H1 (cell line): ENCODE measurements around the gene WFIKKN1. TPM values are rescaled to one million over a fixed set of nuclear protein-coding genes. Genes with fewer than 3 reads are reported as not detected.

Source experiments
- CTCF ChIA-PET: fragments of 300-600 bp; sonication (Branson Sonifier 250); formaldehyde crosslinking; loops from one replicate; lab custom pipeline; 2021; ENCODE audit not compliant: partially characterized antibody; lab: Charles Lee
- POLR2A ChIA-PET: fragments of 300-600 bp; sonication (Branson Sonifier 250); formaldehyde crosslinking; loops from one replicate; lab custom pipeline; 2021; ENCODE audit warnings: inconsistent platforms; ENCODE audit not compliant: partially characterized antibody; lab: Charles Lee
- DNase-seq, 2 experiments: peaks; one replicate each; pipeline versions ENCODE4 v3.0.0 to v3.0.0-alpha.2; 2010 to 2022; ENCODE audit warnings: low spot score in 2 of 2, low read depth in 1 of 2, mixed read lengths in 1 of 2
- FAIRE-seq: peaks from 2 replicates; lab custom pipeline; 2011; peaks lifted over from hg19 to GRCh38; lab: Jason Lieb, UNC
- H2AFZ ChIP-seq: 2 replicates; pipeline ENCODE4 v1.8.1; 2012; ENCODE audit warnings: low read length, inconsistent platforms
- H2AK5ac ChIP-seq: 2 replicates; pipeline ENCODE4 v1.6.1; 2013; ENCODE audit warnings: low read depth, low read length
- H2BK120ac ChIP-seq: replicated peaks from 2 replicates; pipeline ENCODE3; 2013; ENCODE audit warnings: low read depth, low read length, inconsistent platforms
- H2BK12ac ChIP-seq: 2 replicates; pipeline ENCODE4 v1.6.1; 2013; ENCODE audit warnings: low read depth, low read length
- H2BK15ac ChIP-seq: 2 replicates; pipeline ENCODE4 v1.6.1; 2013; ENCODE audit warnings: low read length
- H2BK20ac ChIP-seq: 2 replicates; pipeline ENCODE4 v1.6.1; 2013; ENCODE audit warnings: low read length
- H2BK5ac ChIP-seq: 2 replicates; pipeline ENCODE4 v1.6.1; 2013; ENCODE audit warnings: low read depth, low read length
- H3K14ac ChIP-seq: 2 replicates; pipeline ENCODE4 v1.6.1; 2013; ENCODE audit warnings: inconsistent platforms; ENCODE audit not compliant: insufficient read length
- H3K18ac ChIP-seq: 2 replicates; pipeline ENCODE4 v1.6.1; 2013; ENCODE audit warnings: low read length; ENCODE audit errors: extremely low read depth
- H3K23ac ChIP-seq: 2 replicates; pipeline ENCODE4 v1.6.1; 2013; ENCODE audit warnings: inconsistent platforms; ENCODE audit not compliant: insufficient read length
- H3K23me2 ChIP-seq: 2 replicates; pipeline ENCODE4 v1.6.1; 2013; ENCODE audit warnings: low read depth, low read length
- H3K27ac ChIP-seq: 2 replicates; pipeline ENCODE4 v1.6.1; 2011; ENCODE audit warnings: low read depth, low read length, inconsistent platforms
- H3K27me3 ChIP-seq, 4 experiments: replicated peaks in 1 of 4; 1 replicate in 1 of 4; 2 replicates in 3 of 4; pipeline versions ENCODE4 v1.6.1 to v1.8.1; 2011 to 2013; ENCODE audit warnings: low read length in 3 of 4, mild to moderate bottlenecking in 3 of 4, inconsistent platforms in 2 of 4, mixed read lengths in 2 of 4, moderate library complexity in 1 of 4; ENCODE audit not compliant: control insufficient read depth in 3 of 4, insufficient read depth in 3 of 4; ENCODE audit errors: extremely low read depth in 1 of 4
- H3K36me3 ChIP-seq, 4 experiments: 2 replicates each; pipeline versions ENCODE4 v1.6.1 to v1.8.1; 2011 to 2013; ENCODE audit warnings: mild to moderate bottlenecking in 4 of 4, low read length in 3 of 4, moderate library complexity in 2 of 4, control low read depth in 1 of 4, inconsistent platforms in 1 of 4; ENCODE audit not compliant: insufficient read depth in 4 of 4, control insufficient read depth in 2 of 4
- H3K4ac ChIP-seq: replicated peaks from 2 replicates; pipeline ENCODE3; 2013; ENCODE audit warnings: low read length, low read depth, mixed read lengths, inconsistent platforms; ENCODE audit not compliant: insufficient read length
- H3K4me1 ChIP-seq, 4 experiments: replicated peaks in 1 of 4; 1 replicate in 1 of 4; 2 replicates in 3 of 4; pipeline versions ENCODE4 v1.6.1 to v1.8.1; 2011 to 2013; ENCODE audit warnings: low read length in 3 of 4, inconsistent platforms in 2 of 4, mixed read lengths in 1 of 4; ENCODE audit not compliant: insufficient read depth in 4 of 4, control insufficient read depth in 3 of 4
- H3K4me2 ChIP-seq, 2 experiments: 2 replicates each; pipeline versions ENCODE4 v1.6.1 to v1.8.1; 2011 to 2013; ENCODE audit warnings: low read depth in 2 of 2, low read length in 2 of 2, control low read depth in 1 of 2, inconsistent platforms in 1 of 2, mild to moderate bottlenecking in 1 of 2; ENCODE audit not compliant: insufficient read depth in 1 of 2
- H3K4me3 ChIP-seq, 4 experiments: fragments of 200-600, 300-600 bp in 1 of 4; sonication (generic), shearing (Covaris generic), sonication (Bioruptor Twin) in 1 of 4; 2 replicates each; pipeline versions ENCODE4 v1.5.1 to v1.8.1; 2011 to 2016; ENCODE audit warnings: low read length in 4 of 4, low read depth in 3 of 4, control low read depth in 2 of 4, inconsistent platforms in 2 of 4, mild to moderate bottlenecking in 2 of 4, mixed read lengths in 1 of 4, moderate library complexity in 1 of 4; ENCODE audit not compliant: insufficient read depth in 2 of 4; ENCODE audit errors: extremely low read depth in 1 of 4
- H3K56ac ChIP-seq: replicated peaks from 2 replicates; pipeline ENCODE3; 2013; ENCODE audit warnings: low read depth, mild to moderate bottlenecking, mixed read lengths, low read length, inconsistent platforms; ENCODE audit not compliant: insufficient read length
- H3K79me1 ChIP-seq: 2 replicates; pipeline ENCODE4 v1.6.1; 2013; ENCODE audit warnings: low read depth, low read length, control low read depth
- H3K79me2 ChIP-seq, 2 experiments: 2 replicates each; pipeline versions ENCODE4 v1.6.1 to v1.8.1; 2012 to 2013; ENCODE audit warnings: low read length in 2 of 2, mild to moderate bottlenecking in 2 of 2, inconsistent platforms in 1 of 2; ENCODE audit not compliant: insufficient read depth in 2 of 2, control insufficient read depth in 1 of 2
- H3K9ac ChIP-seq, 4 experiments: replicated peaks in 1 of 4; 1 replicate in 1 of 4; 2 replicates in 3 of 4; pipeline versions ENCODE4 v1.6.1 to v1.8.1; 2011 to 2013; ENCODE audit warnings: low read depth in 3 of 4, low read length in 3 of 4, control low read depth in 2 of 4, mild to moderate bottlenecking in 2 of 4, moderate library complexity in 2 of 4, inconsistent platforms in 1 of 4; ENCODE audit errors: extremely low read depth in 1 of 4
- H3K9me3 ChIP-seq, 2 experiments: 2 replicates each; pipeline versions ENCODE4 v1.6.1 to v1.8.1; 2012 to 2013; ENCODE audit warnings: mild to moderate bottlenecking in 2 of 2, moderate library complexity in 2 of 2, control low read depth in 1 of 2, inconsistent platforms in 1 of 2, low read depth in 1 of 2, low read length in 1 of 2, mixed read lengths in 1 of 2; ENCODE audit not compliant: insufficient read depth in 2 of 2
- H4K20me1 ChIP-seq, 2 experiments: replicated peaks in 1 of 2; 2 replicates each; pipeline versions ENCODE3 to v1.8.1; 2011 to 2013; ENCODE audit warnings: inconsistent platforms in 2 of 2, low read length in 2 of 2, mild to moderate bottlenecking in 1 of 2; ENCODE audit not compliant: insufficient read depth in 2 of 2, control insufficient read depth in 1 of 2
- H4K5ac ChIP-seq: 2 replicates; pipeline ENCODE4 v1.6.1; 2013; ENCODE audit warnings: low read length, low read depth, mixed read lengths, inconsistent platforms; ENCODE audit not compliant: insufficient read length
- H4K8ac ChIP-seq: 2 replicates; pipeline ENCODE4 v1.8.0; 2013; ENCODE audit warnings: mild to moderate bottlenecking, moderate library complexity, low read length, inconsistent platforms; ENCODE audit not compliant: insufficient read depth; ENCODE audit errors: extremely low read depth
- H4K91ac ChIP-seq: replicated peaks from 2 replicates; pipeline ENCODE3; 2013; ENCODE audit warnings: low read length, mixed read lengths, inconsistent platforms; ENCODE audit not compliant: insufficient read length
- CHD1 ChIP-seq: IDR thresholded peaks from 2 replicates; pipeline ENCODE4 v1.6.1; 2012; ENCODE audit warnings: low read depth, low read length, improper control_type of control experiment
- CREB1 ChIP-seq: IDR thresholded peaks from 2 replicates; pipeline ENCODE4 v1.6.1; 2012; ENCODE audit warnings: inconsistent platforms
- EP300 ChIP-seq, 2 experiments: IDR thresholded peaks; 1 replicate in 1 of 2; 2 replicates in 1 of 2; pipeline ENCODE4 v1.6.1; 2011 to 2012; ENCODE audit warnings: low read depth in 2 of 2, low read length in 2 of 2, mild to moderate bottlenecking in 2 of 2, borderline replicate concordance in 1 of 2, inconsistent platforms in 1 of 2, moderate library complexity in 1 of 2
- FOSL1 ChIP-seq: IDR thresholded peaks from 2 replicates; pipeline ENCODE4 v1.6.1; 2011; ENCODE audit warnings: mild to moderate bottlenecking, low read depth, low read length, moderate library complexity; ENCODE audit not compliant: insufficient read depth
- HDAC6 ChIP-seq: IDR thresholded peaks from one replicate; pipeline ENCODE4 v1.7.1; 2012; ENCODE audit warnings: low read depth, mild to moderate bottlenecking, inconsistent platforms, low read length, moderate library complexity
- JUN ChIP-seq: IDR thresholded peaks from 2 replicates; pipeline ENCODE4 v1.6.1; 2011; ENCODE audit warnings: low read depth, mild to moderate bottlenecking, improper control_type of control experiment, low read length
- JUND ChIP-seq: IDR thresholded peaks from 2 replicates; pipeline ENCODE4 v1.6.1; 2011; ENCODE audit warnings: mild to moderate bottlenecking, improper control_type of control experiment, low read length
- MAX ChIP-seq: IDR thresholded peaks from 2 replicates; pipeline ENCODE4 v1.6.1; 2012; ENCODE audit warnings: inconsistent platforms
- RNF2 ChIP-seq: fragments of 200-900, 300-1000 bp; sonication (generic); IDR thresholded peaks from 2 replicates; pipeline ENCODE4 v1.7.1; 2016; ENCODE audit warnings: borderline replicate concordance, low read depth, mild to moderate bottlenecking, antibody characterized with exemption, low read length; ENCODE audit not compliant: poor library complexity, severe bottlenecking; ENCODE audit errors: missing control alignments
- RXRA ChIP-seq: IDR thresholded peaks from 2 replicates; pipeline ENCODE4 v1.6.1; 2011; ENCODE audit warnings: low read depth, mild to moderate bottlenecking, low read length, moderate library complexity; ENCODE audit not compliant: insufficient read depth
- SAP30 ChIP-seq: fragments of 300-600 bp; sonication (generic); IDR thresholded peaks from 2 replicates; pipeline ENCODE4 v1.7.1; 2012; ENCODE audit warnings: low read length, moderate library complexity, mild to moderate bottlenecking, inconsistent platforms; ENCODE audit not compliant: insufficient read depth, insufficient replicate concordance
- SRF ChIP-seq: IDR thresholded peaks from 2 replicates; pipeline ENCODE4 v1.6.1; 2011; ENCODE audit warnings: mild to moderate bottlenecking, low read depth, low read length, moderate library complexity
- ZNF274 ChIP-seq: IDR thresholded peaks from 2 replicates; pipeline ENCODE4 v1.7.0; 2012; ENCODE audit warnings: low read length, borderline replicate concordance; ENCODE audit errors: extremely low read depth
- WGBS, 2 experiments: shearing (Covaris generic) in 1 of 2; methylation state at CpG; one replicate each; pipeline versions ENCODE4 v1.1.6 to v1.1.7; 2013 to 2015; ENCODE audit warnings: low lambda C conversion rate in 2 of 2, mixed read lengths in 2 of 2, inconsistent platforms in 1 of 2, low coverage in 1 of 2, missing lambda C conversion rate in 1 of 2; ENCODE audit not compliant: insufficient replicate concordance in 2 of 2, insufficient coverage in 1 of 2, insufficient read length in 1 of 2; ENCODE audit errors: extremely low coverage in 1 of 2, missing lambda C conversion rate in 1 of 2; 5-methylcytosine and 5-hydroxymethylcytosine counted together
- polyA plus RNA-seq, 7 experiments: library from polyadenylated mRNA; depleted of rRNA in 3 of 7; stranded (reverse) in 5 of 7; unstranded in 2 of 7; fragments of >200 nt in 5 of 7; fragments of 200-250 nt in 2 of 7; gene quantifications; 1 replicate in 5 of 7; 2 replicates in 1 of 7; 4 replicates in 1 of 7; pipeline versions ENCODE4 v1.2.1 to v1.2.3, GENCODE V29; 2011 to 2013; ENCODE audit warnings: missing spikeins in 2 of 7, mixed read lengths in 2 of 7
- total RNA-seq: library from RNA; stranded (reverse); fragmentation: NEBNext Ultra II Directional; extraction: Animal tissue kit (Norgen Biotek cat#: 25700); gene quantifications from 2 replicates; pipeline ENCODE4 v1.2.1, GENCODE V29; 2021

The WFIKKN1 gene
- total and polyA plus RNA-seq, 2 of the 8 experiments (the other 6 are each of a cell fraction or from before 2014, with no cell fraction given) = 11.4 to 15.8 TPM

GRCh38 chr16:634996-635395, 4.2 kb downstream of the WFIKKN1 start:
- Histone ChIP-seq H2BK20ac (no peak overlapping the region), H3K56ac (no peak overlapping the region), H2BK15ac (no peak overlapping the region), H2AFZ (no peak overlapping the region), H2BK5ac (no peak overlapping the region), H4K20me1 (peaks cover 3 to 10% of the 10 kb centered on the region in 2 experiments), H2BK120ac (no peak overlapping the region), H3K79me1 (no peaks in the 10 kb centered on the region), H2AK5ac (no peak overlapping the region), H3K27ac (no peak overlapping the region), H4K8ac (peak overlapping the region; percentile 11; the same call in 1 of the 2 replicates), H3K23me2 (peaks cover 8% of the 10 kb centered on the region; the same call in 1 of the 2 replicates), H4K91ac (no peak overlapping the region), H3K14ac (no peak overlapping the region), H3K4me3 (peak overlapping the region in 1 of 4 experiments; percentile 73; a peak in 2 of 8 replicates), H3K4ac (no peak overlapping the region), H3K27me3 (no peaks in the 10 kb centered on the region), H3K4me1 (peaks cover 0 to 35% (median 26%) of the 10 kb centered on the region in 4 experiments; a peak in 6 of 7 replicates), H3K36me3 (peaks cover 0 to 21% (median 3%) of the 10 kb centered on the region in 4 experiments; a peak in 4 of 8 replicates), H3K18ac (no peak overlapping the region), H3K79me2 (peaks cover 0 to 6% of the 10 kb centered on the region in 2 experiments; a peak in 1 of 4 replicates), H3K9me3 (no peaks in the 10 kb centered on the region), H4K5ac (no peak overlapping the region), H3K23ac (no peak overlapping the region), H3K4me2 (peak overlapping the region; percentile 62 to 80), H3K9ac (no peak overlapping the region), H2BK12ac (no peak overlapping the region)
- FAIRE-seq = no peak
- DNase-seq = no peak
- 92% methylated on average over 5 of the region's 7 CpGs; no CpG with 5 or more reads in 1 of the 2 experiments for WGBS, 2 experiments
- ChIA-PET POLR2A (interaction anchor here (1.2 to 2.7 kb wide), 3 partner anchors 10 to 52 kb away, joined by 3 to 16 read pairs (median 13); partner anchors contain the start of gene WDR90), CTCF (no interaction called here)
- TF ChIP-seq CREB1 = no peak
- no peak for TF ChIP-seq RNF2
- TF ChIP-seq CHD1 = no peak
- no peak for TF ChIP-seq SAP30
- no peak for TF ChIP-seq FOSL1
- no peak for TF ChIP-seq MAX
- no peak for TF ChIP-seq JUND
- no peak for TF ChIP-seq RXRA
- TF ChIP-seq ZNF274 = no peak
- TF ChIP-seq EP300 (IDR thresholded peaks at IDR 0.05; ENCODE audit: borderline replicate concordance in 1 of 2, low read depth in 2 of 2, low read length in 2 of 2) = no peak
- no peak for TF ChIP-seq HDAC6
- no peak for TF ChIP-seq JUN
- TF ChIP-seq SRF = no peak
